Naive thymus-derived CD4-positive, alpha-beta T cell (primary cell): ENCODE measurements around the gene SYTL3. TPM values are rescaled to one million over a fixed set of nuclear protein-coding genes. Genes with fewer than 3 reads are reported as not detected.
"Not testable (repeated sequence)": the region's sequence is repeated elsewhere in the genome, so short reads cannot be mapped to it uniquely, and the experiment has no call there.

Source experiments
- ATAC-seq: fragments of 150-1000 bp; cut with Tn5 transposase; 2 replicates; pipeline ENCODE4 v1.10.0; 2021; ENCODE audit warnings: mild to moderate bottlenecking, moderate library complexity
- CTCF ChIA-PET: fragments of 350-600 bp; sonication (Branson Sonifier 250); formaldehyde crosslinking; loops from one replicate; lab custom pipeline; 2021; ENCODE audit warnings: antibody characterized with exemption; lab: Charles Lee
- POLR2A ChIA-PET: fragments of 350-600 bp; sonication (Branson Sonifier 250); formaldehyde crosslinking; loops from one replicate; lab custom pipeline; 2021; ENCODE audit warnings: antibody characterized with exemption, inconsistent platforms; lab: Charles Lee
- DNase-seq, 9 donors: peaks; one replicate each; pipeline versions ENCODE4 v3.0.0 to v3.0.0-alpha.2; 2020 to 2022; ENCODE audit warnings: mixed read lengths in 1 of 9
- H3K27ac ChIP-seq: one replicate; pipeline ENCODE4 v1.7.0; 2013; ENCODE audit warnings: mild to moderate bottlenecking, low read depth, low read length, moderate library complexity
- H3K27me3 ChIP-seq, 2 donors: one replicate each; pipeline ENCODE4 v1.7.0; 2013; ENCODE audit warnings: low read length in 2 of 2, mild to moderate bottlenecking in 2 of 2, moderate library complexity in 2 of 2; ENCODE audit not compliant: control insufficient read depth in 2 of 2, insufficient read depth in 2 of 2
- H3K36me3 ChIP-seq, 3 experiments: 1 replicate in 2 of 3; 2 replicates in 1 of 3; pipeline ENCODE4 v1.7.0; 2013; ENCODE audit warnings: low read length in 3 of 3, mild to moderate bottlenecking in 3 of 3, moderate library complexity in 1 of 3; ENCODE audit not compliant: insufficient read depth in 3 of 3, control insufficient read depth in 2 of 3
- H3K4me1 ChIP-seq, 2 donors: one replicate each; pipeline ENCODE4 v1.7.0; 2013; ENCODE audit warnings: low read length in 2 of 2, mild to moderate bottlenecking in 2 of 2, moderate library complexity in 1 of 2; ENCODE audit not compliant: control insufficient read depth in 2 of 2, insufficient read depth in 2 of 2
- H3K4me3 ChIP-seq: 2 replicates; pipeline ENCODE4 v1.7.0; 2013; ENCODE audit warnings: mild to moderate bottlenecking, low read length
- H3K9me3 ChIP-seq, 3 experiments: 1 replicate in 2 of 3; 2 replicates in 1 of 3; pipeline ENCODE4 v1.7.0; 2013; ENCODE audit warnings: low read length in 3 of 3; ENCODE audit not compliant: control insufficient read depth in 2 of 3
- H3K27ac Mint-ChIP-seq, 9 donors: one replicate each; pipeline ENCODE4 v1.8.0; 2020 to 2022; ENCODE audit warnings: mixed read lengths in 9 of 9, mild to moderate bottlenecking in 8 of 9, moderate library complexity in 5 of 9, inconsistent platforms in 2 of 9
- H3K27me3 Mint-ChIP-seq, 5 donors: one replicate each; pipeline ENCODE4 v1.8.0; 2021 to 2022; ENCODE audit warnings: mixed read lengths in 5 of 5, mild to moderate bottlenecking in 1 of 5
- H3K36me3 Mint-ChIP-seq, 5 donors: one replicate each; pipeline ENCODE4 v1.8.0; 2020 to 2022; ENCODE audit warnings: mixed read lengths in 5 of 5, mild to moderate bottlenecking in 3 of 5, inconsistent platforms in 1 of 5
- H3K4me1 Mint-ChIP-seq, 7 donors: one replicate each; pipeline ENCODE4 v1.8.0; 2020 to 2022; ENCODE audit warnings: mixed read lengths in 7 of 7, mild to moderate bottlenecking in 3 of 7, inconsistent platforms in 1 of 7
- H3K4me3 Mint-ChIP-seq, 10 donors: one replicate each; pipeline ENCODE4 v1.8.0; 2020 to 2022; ENCODE audit warnings: mild to moderate bottlenecking in 10 of 10, mixed read lengths in 10 of 10, moderate library complexity in 6 of 10, inconsistent platforms in 2 of 10
- H3K9me3 Mint-ChIP-seq, 11 donors: one replicate each; pipeline ENCODE4 v1.8.0; 2020 to 2022; ENCODE audit warnings: mixed read lengths in 11 of 11, mild to moderate bottlenecking in 4 of 11, inconsistent platforms in 1 of 11, moderate library complexity in 1 of 11
- intact Hi-C, 2 donors: fragments of 100-400 bp; cut with micrococcal nuclease; formaldehyde crosslinking; loops; one replicate each; pipeline ENCODE4 v1.15.1; 2023
- polyA plus RNA-seq, 2 donors: library from polyadenylated mRNA; unstranded; fragments of 300-500 nt; fragmentation: Illumina TruSeq; gene quantifications; one replicate each; pipeline ENCODE4 v1.2.3, GENCODE V29; 2021
- total RNA-seq, 6 experiments: library from RNA in 5 of 6; stranded (reverse) in 5 of 6; gene quantifications; 1 replicate in 5 of 6; 2 replicates in 1 of 6; pipeline ENCODE4 v1.2.3 and lab custom pipeline; 2021 to 2026

Gene SYTL3
- total and polyA plus RNA-seq, 7 experiments from 2014 or later, result 13.4 to 67.0 (median 29.5) TPM

DNA sequence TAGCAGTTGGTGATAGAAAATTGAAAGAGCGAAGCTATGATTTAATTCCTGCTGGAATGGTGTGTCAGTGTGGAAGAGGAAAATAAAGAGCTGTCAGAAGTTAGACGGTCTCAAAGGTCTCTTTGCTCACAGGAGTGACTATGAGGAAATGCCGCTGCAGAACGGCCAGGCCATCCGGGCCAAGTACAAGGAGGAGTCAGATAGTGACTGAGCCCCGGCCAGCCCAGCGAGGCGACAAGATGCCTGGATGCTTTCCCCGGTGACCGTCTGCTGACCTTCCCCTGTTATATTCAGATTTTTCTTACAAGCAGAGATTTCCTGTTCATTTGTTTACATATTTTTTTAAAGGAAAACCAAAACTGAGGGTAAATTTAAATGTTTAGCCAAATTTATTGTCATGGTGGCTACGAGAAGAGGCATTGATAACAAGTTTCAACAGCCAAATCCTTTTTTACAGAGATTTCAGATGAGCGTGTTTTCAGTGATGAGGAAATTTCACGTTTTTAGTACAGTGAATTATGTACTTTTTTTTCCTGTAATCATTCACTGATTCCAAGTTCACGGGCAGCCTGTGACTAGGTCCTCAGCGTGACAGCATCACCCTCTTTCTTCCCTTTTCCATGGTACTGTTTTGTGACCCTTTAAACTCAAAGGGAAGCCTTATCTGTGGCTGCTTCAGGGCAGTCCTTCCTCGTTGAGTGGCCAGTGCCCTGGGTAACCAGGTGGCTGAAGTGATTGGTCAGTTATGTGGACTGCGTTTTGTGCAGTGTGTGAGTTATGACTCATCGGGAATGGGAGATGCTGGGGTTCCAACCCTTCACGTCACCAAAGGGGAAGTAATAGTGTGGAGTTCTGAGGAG lies 17.9 kb upstream of the SYTL3 start:
- POLR2A ChIA-PET, result interaction anchor here (1.3 to 1.9 kb wide), 2 partner anchors 14 to 20 kb away, joined by 3 to 6 read pairs; no protein-coding TSS in a partner anchor
- Mint-ChIP-seq H3K4me1 (peaks cover 21 to 61% (median 48%) of the 10 kb centered on the region in 7 donors), H3K27ac (peak overlapping the region; percentile 52 to 91 (median 83)), H3K9me3 (peaks cover 0 to 2% (median 0%) of the 10 kb centered on the region in 11 donors), H3K27me3 (no peaks in the 10 kb centered on the region), H3K36me3 (peaks cover 17 to 52% (median 28%) of the 10 kb centered on the region in 5 donors), H3K4me3 (no peak overlapping the region)
- Histone ChIP-seq H3K4me3 (no peak overlapping the region), H3K27ac (peak overlapping the region; percentile 49), H3K27me3 (no peaks in the 10 kb centered on the region), H3K4me1 (peaks cover 15 to 16% of the 10 kb centered on the region in 2 donors), H3K9me3 (no peaks in the 10 kb centered on the region), H3K36me3 (peaks cover 8 to 45% (median 13%) of the 10 kb centered on the region in 3 experiments)
- intact Hi-C loops, result no loop called here
- ATAC-seq (peak; percentile 47), DNase-seq (no peak)
- CTCF ChIA-PET, result interaction anchor here (3.9 kb wide), 1 partner anchor 59 kb away, joined by 29 read pairs; no protein-coding TSS in a partner anchor

DNA sequence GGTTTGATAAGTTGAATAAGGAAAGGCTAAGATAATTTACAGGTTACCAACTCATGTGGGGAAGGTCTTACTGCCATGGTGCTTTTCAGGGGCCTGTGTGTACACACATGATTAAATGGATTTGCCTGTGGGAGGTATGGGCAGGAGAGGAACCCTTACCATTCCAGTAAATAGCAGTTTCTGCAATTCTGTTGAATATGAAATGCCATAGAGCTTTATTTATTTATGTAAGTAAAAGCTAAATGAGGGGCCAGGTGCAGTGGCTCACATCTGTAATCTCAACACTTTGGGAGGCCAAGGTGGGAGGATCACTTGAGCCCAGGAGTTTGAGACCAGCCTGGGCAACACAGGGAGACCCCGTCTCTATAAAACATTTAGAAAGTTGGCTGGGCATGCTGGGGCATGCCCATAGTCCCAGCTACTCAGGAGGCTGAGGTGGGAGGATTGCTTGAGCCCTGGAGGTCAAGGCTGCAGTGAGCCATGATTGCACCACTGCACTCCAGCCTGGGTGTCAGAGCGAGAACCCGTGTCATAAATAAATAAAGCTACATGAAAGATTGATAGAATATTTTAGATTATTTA lies 17.2 kb upstream of the SYTL3 start:
- intact Hi-C loops, CTCF ChIA-PET, H3K9me3 ChIP-seq, H3K9me3 Mint-ChIP-seq, ATAC-seq, H3K4me3 ChIP-seq, H3K4me3 Mint-ChIP-seq, H3K27me3 ChIP-seq, H3K27me3 Mint-ChIP-seq, DNase-seq: not testable (repeated sequence)
- Histone ChIP-seq H3K4me1 (peaks cover 16 to 19% of the 10 kb centered on the region in 2 donors), H3K36me3 (peaks cover 6 to 45% (median 16%) of the 10 kb centered on the region in 3 experiments), H3K27ac (peak overlapping the region; percentile 49)
- POLR2A ChIA-PET, result interaction anchor here (1.0 to 1.5 kb wide), 3 partner anchors 12 to 27 kb away, joined by 3 to 11 read pairs (median 3); partner anchors contain the start of gene DYNLT1
- peak overlapping the region; percentile 70 to 93 (median 83) for H3K27ac Mint-ChIP-seq
- peaks cover 18 to 68% (median 50%) of the 10 kb centered on the region in 7 donors for H3K4me1 Mint-ChIP-seq
- H3K36me3 Mint-ChIP-seq, result peaks cover 12 to 51% (median 29%) of the 10 kb centered on the region in 5 donors

DNA sequence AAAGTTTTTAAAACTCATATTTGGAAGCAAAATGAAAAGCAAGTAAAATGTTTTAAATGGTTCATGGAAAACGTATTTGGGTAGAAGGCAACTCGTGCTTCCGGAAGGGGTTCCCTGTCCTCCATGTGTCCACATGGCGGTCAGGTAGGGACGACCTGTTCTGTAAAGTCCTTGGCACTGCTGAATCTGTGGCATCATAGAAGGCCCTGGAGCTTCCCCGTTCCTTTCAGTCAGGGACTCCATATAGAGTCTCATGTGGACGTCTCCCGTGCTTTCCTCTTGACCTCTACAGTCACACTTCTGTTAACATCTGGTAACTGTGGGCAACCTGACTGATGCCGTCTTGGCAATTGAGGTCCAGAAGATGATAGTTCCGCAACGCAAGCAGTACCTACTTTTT lies 16.7 kb upstream of the SYTL3 start:
- Mint-ChIP-seq H3K9me3 (peaks cover 0 to 2% (median 0%) of the 10 kb centered on the region in 11 donors), H3K27ac (peak overlapping the region; percentile 26 to 93 (median 83)), H3K4me3 (no peak overlapping the region), H3K36me3 (peaks cover 12 to 48% (median 29%) of the 10 kb centered on the region in 5 donors), H3K4me1 (peaks cover 18 to 69% (median 50%) of the 10 kb centered on the region in 7 donors), H3K27me3 (no peaks in the 10 kb centered on the region)
- Histone ChIP-seq H3K27ac (no peak overlapping the region), H3K9me3 (no peaks in the 10 kb centered on the region), H3K4me3 (no peak overlapping the region), H3K4me1 (peaks cover 16 to 19% of the 10 kb centered on the region in 2 donors), H3K27me3 (no peaks in the 10 kb centered on the region), H3K36me3 (peaks cover 5 to 42% (median 16%) of the 10 kb centered on the region in 3 experiments)
- POLR2A ChIA-PET, result interaction anchor here (1.0 to 1.5 kb wide), 3 partner anchors 11 to 27 kb away, joined by 3 to 11 read pairs (median 3); partner anchors contain the start of gene DYNLT1
- ATAC-seq, result no peak
- CTCF ChIA-PET, result no interaction called here
- intact Hi-C loops, result no loop called here
- no peak for DNase-seq

DNA sequence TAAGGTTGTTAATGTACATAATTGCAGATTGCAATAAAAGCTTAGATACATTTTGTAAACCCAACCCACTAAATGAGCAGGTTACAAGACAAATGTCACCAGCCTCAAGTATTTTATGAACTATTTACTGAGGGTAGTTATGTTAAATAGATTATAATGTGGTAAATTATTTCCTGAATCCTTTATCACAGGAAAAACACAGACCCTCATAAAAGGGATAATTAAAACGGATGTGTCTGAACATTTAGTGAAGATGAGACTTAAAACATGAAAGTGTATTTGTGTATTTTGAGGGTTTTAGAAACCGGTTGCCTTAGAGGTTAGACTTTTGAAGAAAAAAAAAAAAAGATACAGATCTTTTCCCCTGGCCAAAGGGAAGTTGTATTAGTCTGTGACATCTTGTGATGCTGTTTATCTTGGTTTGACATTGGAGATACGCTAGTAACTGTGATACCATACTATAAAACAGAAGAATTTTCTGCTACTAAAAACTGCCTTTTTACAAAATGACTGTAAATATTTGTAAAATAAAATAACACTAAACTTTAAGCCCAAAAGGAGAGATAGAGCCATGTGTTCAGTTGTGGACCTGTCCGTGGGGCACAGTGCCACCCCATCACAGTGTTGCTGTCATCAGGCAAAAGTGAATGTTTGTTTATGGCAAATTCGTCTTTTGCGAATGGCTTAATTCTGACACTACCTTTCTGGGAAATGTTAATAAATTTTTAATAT lies 15.0 kb upstream of the SYTL3 start:
- ATAC-seq, result peak; percentile 70
- H3K9me3 Mint-ChIP-seq, result peaks cover 0 to 2% (median 0%) of the 10 kb centered on the region in 11 donors
- CTCF ChIA-PET, result interaction anchor here (0.8 kb wide), 1 partner anchor 56 kb away, joined by 4 read pairs; no protein-coding TSS in a partner anchor

DNA sequence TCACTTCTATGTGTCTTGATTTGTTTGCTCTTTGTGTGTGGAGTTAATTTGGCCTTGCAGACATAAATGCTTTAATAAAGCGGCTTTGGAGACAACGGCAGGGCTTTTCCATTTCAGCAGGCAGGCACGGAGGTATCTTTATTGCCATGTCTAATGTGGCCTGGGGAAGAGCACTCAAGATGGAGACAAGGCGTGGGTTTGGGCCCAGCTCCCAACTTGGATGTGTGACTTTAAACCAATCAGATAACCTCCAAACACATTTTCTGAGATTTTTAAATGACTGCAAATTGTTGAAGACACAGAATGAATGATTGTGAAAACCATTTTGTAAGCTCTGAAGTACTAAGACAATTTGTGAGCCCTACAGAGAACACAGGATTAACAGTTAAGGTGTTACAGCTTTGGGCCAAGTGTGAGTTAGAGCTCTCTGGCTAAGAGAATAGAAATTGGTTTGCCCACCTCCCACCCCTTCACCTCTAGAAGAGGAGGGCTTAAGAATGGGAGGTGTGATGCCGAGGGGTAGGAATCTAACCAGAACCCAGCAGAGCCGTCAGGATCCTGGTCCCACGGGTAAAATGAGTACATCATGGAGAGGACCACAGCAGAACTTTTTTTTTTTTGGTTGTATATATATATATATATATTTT lies 14.3 kb upstream of the SYTL3 start:
- H3K4me1 Mint-ChIP-seq, result peaks cover 35 to 79% (median 67%) of the 10 kb centered on the region in 7 donors
- H3K27ac Mint-ChIP-seq, result peak overlapping the region; percentile 70 to 95 (median 85)
- DNase-seq (no peak), ATAC-seq (no peak)
- CTCF ChIA-PET, result no interaction called here
- no peaks in the 10 kb centered on the region for H3K27me3 Mint-ChIP-seq
- H3K36me3 ChIP-seq, result peaks cover 5 to 36% (median 16%) of the 10 kb centered on the region in 3 experiments
- POLR2A ChIA-PET, result interaction anchor here (0.6 to 1.1 kb wide), 2 partner anchors 9 to 1399 kb away, joined by 3 to 5 read pairs; partner anchors contain the start of gene DYNLT1
- H3K9me3 ChIP-seq, result no peaks in the 10 kb centered on the region
- H3K4me1 ChIP-seq, result peaks cover 35 to 39% of the 10 kb centered on the region in 2 donors
- no peaks in the 10 kb centered on the region for H3K27me3 ChIP-seq
- H3K4me3 ChIP-seq, result no peak overlapping the region
- peak overlapping the region; percentile 61 for H3K27ac ChIP-seq
- H3K4me3 Mint-ChIP-seq, result peak overlapping the region in 7 of 10 donors; percentile 14 to 60 (median 37)
- peaks cover 13 to 54% (median 33%) of the 10 kb centered on the region in 5 donors for H3K36me3 Mint-ChIP-seq
- peaks cover 0 to 4% (median 0%) of the 10 kb centered on the region in 11 donors for H3K9me3 Mint-ChIP-seq
- intact Hi-C loops, result loop anchor here (1.0 to 2.0 kb wide), 2 partner anchors 8 to 25 kb away; no protein-coding TSS in a partner anchor

More for the DNA sequence above, 15.0 kb upstream of the SYTL3 start:
- Mint-ChIP-seq H3K27me3 (no peaks in the 10 kb centered on the region), H3K4me3 (peak overlapping the region in 8 of 10 donors; percentile 10 to 60 (median 45)), H3K27ac (peak overlapping the region; percentile 60 to 95 (median 85)), H3K36me3 (peaks cover 12 to 47% (median 31%) of the 10 kb centered on the region in 5 donors), H3K4me1 (peaks cover 29 to 78% (median 60%) of the 10 kb centered on the region in 7 donors)
- Histone ChIP-seq H3K4me3 (no peak overlapping the region), H3K27me3 (no peaks in the 10 kb centered on the region), H3K9me3 (no peaks in the 10 kb centered on the region), H3K27ac (peak overlapping the region; percentile 61), H3K36me3 (peaks cover 5 to 36% (median 16%) of the 10 kb centered on the region in 3 experiments), H3K4me1 (peaks cover 28 to 32% of the 10 kb centered on the region in 2 donors)
- intact Hi-C loops, result loop anchor here (1.0 to 2.0 kb wide), 3 partner anchors 8 to 26 kb away; no protein-coding TSS in a partner anchor
- POLR2A ChIA-PET, result interaction anchor here (1.0 to 1.1 kb wide), 3 partner anchors 9 to 10 kb away, joined by 3 to 5 read pairs (median 3); partner anchors contain the start of gene DYNLT1
- DNase-seq, result peak in 6 of 9 donors; percentile 42 to 76 (median 65)
